Measurements from ENCODE around the gene SOX5. TPM values are rescaled to one million over a fixed set of nuclear protein-coding genes. Genes with fewer than 3 reads are reported as not detected.

SOX5 gene
- total RNA-seq, 1 experiment from 2014 or later, result 3.1 TPM

DNA sequence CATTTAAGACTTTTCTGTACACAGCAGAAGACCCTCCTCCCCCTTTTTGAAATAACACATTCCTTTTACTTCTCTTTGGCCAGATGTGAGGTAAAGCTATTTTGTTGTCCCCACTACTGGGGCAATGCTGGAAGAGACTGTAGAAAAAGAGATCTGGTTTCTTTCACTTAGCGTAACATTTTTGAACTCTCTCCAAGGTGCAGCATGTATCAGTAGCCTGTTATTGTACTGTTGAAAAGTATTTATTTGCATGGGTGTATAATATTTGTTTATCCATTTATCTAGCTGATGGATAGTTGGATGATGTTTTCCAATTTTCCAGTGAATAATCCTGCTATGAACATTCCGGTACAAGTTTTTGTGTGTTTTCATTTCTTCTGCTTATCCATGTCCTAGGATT lies 335.2 kb downstream of the SOX5 start:
- H2BK5ac ChIP-seq (ENCODE audit: insufficient read length, low read length), result no peak overlapping the region

More for the DNA sequence above, 335.2 kb downstream of the SOX5 start:
- H3K27ac ChIP-seq (ENCODE audit: insufficient read length, low read depth, low read length), result no peak overlapping the region
- no peak overlapping the region for H2BK20ac ChIP-seq (ENCODE audit: low read depth, low read length, poor library complexity, severe bottlenecking)
- H4K91ac ChIP-seq (ENCODE audit: insufficient read length, low read depth, low read length), result no peak overlapping the region
- H2AK5ac ChIP-seq (ENCODE audit: insufficient read length, low read length), result no peak overlapping the region
- no peak overlapping the region for H4K5ac ChIP-seq (ENCODE audit: insufficient read length, low read depth, low read length)
- no peaks in the 10 kb centered on the region for H3K79me1 ChIP-seq (ENCODE audit: insufficient read depth, low read depth, low read length, poor library complexity, severe bottlenecking)
- WGBS (ENCODE audit: extremely low coverage, insufficient read length, low lambda C conversion rate), result no CpG with 5 or more reads among the region's 2 CpGs
- H2AFZ ChIP-seq (ENCODE audit: low read length), result no peak overlapping the region
- H3K9me3 ChIP-seq (ENCODE audit: control insufficient read depth, low read depth, low read length), result no peaks in the 10 kb centered on the region
- Mint-ChIP-seq H3K4me3 (no peak overlapping the region), H3K36me3 (ENCODE audit: insufficient read depth in 1 of 3, low read depth in 3 of 3) (0 out of 7 replicates have a peak, but pooled peaks cover 0 to 3% (median 0%) of the 10 kb centered on the region in 3 experiments), H3K27ac (no peak overlapping the region; a peak in 1 of 7 replicates), H3K9me3 (peaks cover 0 to 2% of the 10 kb centered on the region in 2 experiments; a peak in 2 of 5 replicates), H3K27me3 (ENCODE audit: low read depth) (no peaks in the 10 kb centered on the region), H3K4me1 (no peaks in the 10 kb centered on the region)
- no peak overlapping the region for H3K4me2 ChIP-seq (ENCODE audit: insufficient read depth, insufficient read length, low read length)
- no peak overlapping the region for H3T11ph ChIP-seq (ENCODE audit: low read length)
- no peak overlapping the region for H3K4ac ChIP-seq (ENCODE audit: low read depth, low read length)
- no peaks in the 10 kb centered on the region for H3K27me3 ChIP-seq (ENCODE audit: insufficient read depth, low read length)
- no peak overlapping the region for H4K8ac ChIP-seq (replicated peaks; ENCODE audit: insufficient read length, low read depth, low read length)
- H2BK12ac ChIP-seq (ENCODE audit: insufficient read length, low read depth, low read length), result no peak overlapping the region
- H3K79me2 ChIP-seq (ENCODE audit: insufficient read depth, low read length), result no peaks in the 10 kb centered on the region
- H3K18ac ChIP-seq (ENCODE audit: insufficient read length, low read depth, low read length), result no peak overlapping the region
- H2BK15ac ChIP-seq (ENCODE audit: low read depth, low read length), result no peak overlapping the region
- H2BK120ac ChIP-seq (ENCODE audit: low read depth, low read length, poor library complexity, severe bottlenecking), result no peak overlapping the region
- H3K56ac ChIP-seq (ENCODE audit: insufficient read length, low read depth, low read length), result no peak overlapping the region
- H3K4me1 ChIP-seq (ENCODE audit: insufficient read depth, low read length), result no peaks in the 10 kb centered on the region
- no peaks in the 10 kb centered on the region for H4K20me1 ChIP-seq (ENCODE audit: control insufficient read depth, insufficient read depth, insufficient read length)
- TF ChIP-seq, protein P1, sequence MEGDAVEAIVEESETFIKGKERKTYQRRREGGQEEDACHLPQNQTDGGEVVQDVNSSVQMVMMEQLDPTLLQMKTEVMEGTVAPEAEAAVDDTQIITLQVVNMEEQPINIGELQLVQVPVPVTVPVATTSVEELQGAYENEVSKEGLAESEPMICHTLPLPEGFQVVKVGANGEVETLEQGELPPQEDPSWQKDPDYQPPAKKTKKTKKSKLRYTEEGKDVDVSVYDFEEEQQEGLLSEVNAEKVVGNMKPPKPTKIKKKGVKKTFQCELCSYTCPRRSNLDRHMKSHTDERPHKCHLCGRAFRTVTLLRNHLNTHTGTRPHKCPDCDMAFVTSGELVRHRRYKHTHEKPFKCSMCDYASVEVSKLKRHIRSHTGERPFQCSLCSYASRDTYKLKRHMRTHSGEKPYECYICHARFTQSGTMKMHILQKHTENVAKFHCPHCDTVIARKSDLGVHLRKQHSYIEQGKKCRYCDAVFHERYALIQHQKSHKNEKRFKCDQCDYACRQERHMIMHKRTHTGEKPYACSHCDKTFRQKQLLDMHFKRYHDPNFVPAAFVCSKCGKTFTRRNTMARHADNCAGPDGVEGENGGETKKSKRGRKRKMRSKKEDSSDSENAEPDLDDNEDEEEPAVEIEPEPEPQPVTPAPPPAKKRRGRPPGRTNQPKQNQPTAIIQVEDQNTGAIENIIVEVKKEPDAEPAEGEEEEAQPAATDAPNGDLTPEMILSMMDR (conservative IDR thresholded peaks at IDR 0.05), result no peak
- no peak overlapping the region for H3K14ac ChIP-seq (ENCODE audit: insufficient read depth, low read length)
- no peak for DNase-seq
- H3K23ac ChIP-seq (ENCODE audit: insufficient read length, low read depth, low read length), result no peak overlapping the region
- no peaks in the 10 kb centered on the region for H3K23me2 ChIP-seq (ENCODE audit: insufficient read length, low read depth, low read length, poor library complexity, severe bottlenecking)
- H3K9ac ChIP-seq (ENCODE audit: extremely low read depth, insufficient read length, low read length), result no peak overlapping the region

All from H9 (cell line).